HG03460 (cell line): ENCODE data around the gene AMD1.
"Not testable (repeated sequence)": the region's sequence is repeated elsewhere in the genome, so short reads cannot be mapped to it uniquely, and the experiment has no call there.

Experiments used
- ATAC-seq: cut with Tn5 transposase; IDR thresholded peaks from one replicate; pipeline ENCODE4 v1.9.1; 2021; ENCODE audit not compliant: unreplicated experiment

The AMD1 gene

GRCh38 chr6:110876806-110877564 is 2.4 kb downstream of the AMD1 start:
- ATAC-seq = no peak

GRCh38 chr6:110877569-110877968 is 3.0 kb downstream of the AMD1 start:
- ATAC-seq = no peak

- no peak for ATAC-seq
These were observed 4.4 kb downstream of the AMD1 start for GRCh38 chr6:110878751-110879522.

GRCh38 chr6:110880651-110881050 is 6.1 kb downstream of the AMD1 start:
- no peak for ATAC-seq

GRCh38 chr6:110881546-110882273 is 7.1 kb downstream of the AMD1 start:
- ATAC-seq = no peak

- ATAC-seq = no peak
These were observed 7.7 kb downstream of the AMD1 start for GRCh38 chr6:110882274-110882619.

GRCh38 chr6:110882824-110883554 is 8.4 kb downstream of the AMD1 start:
- ATAC-seq = no peak

GRCh38 chr6:110884321-110884720 is 9.7 kb downstream of the AMD1 start:
- ATAC-seq = no peak

GRCh38 chr6:110885526-110885925 is 10.9 kb downstream of the AMD1 start:
- no peak for ATAC-seq

GRCh38 chr6:110886555-110887167 is 12.1 kb downstream of the AMD1 start:
- ATAC-seq = no peak

- no peak for ATAC-seq
These were observed 15.7 kb downstream of the AMD1 start for GRCh38 chr6:110890288-110890687.

- ATAC-seq = no peak
These were observed 21.5 kb downstream of the AMD1 start for GRCh38 chr6:110895907-110896608.

- no peak for ATAC-seq
These were observed 22.8 kb downstream of the AMD1 start for GRCh38 chr6:110897433-110897832.

GRCh38 chr6:110898111-110898510 is 23.5 kb downstream of the AMD1 start:
- no peak for ATAC-seq

- ATAC-seq = no peak
These were observed 25.5 kb downstream of the AMD1 start for GRCh38 chr6:110900028-110900598.

- not testable (repeated sequence) for ATAC-seq
These were observed 27.0 kb downstream of the AMD1 start for GRCh38 chr6:110901601-110902000.

GRCh38 chr6:110902091-110902490 is 27.5 kb downstream of the AMD1 start:
- no peak for ATAC-seq

- ATAC-seq = not testable (repeated sequence)
These were observed 31.7 kb downstream of the AMD1 start for GRCh38 chr6:110906273-110906672.

GRCh38 chr6:110930781-110931180 is 56.2 kb downstream of the AMD1 start:
- no peak for ATAC-seq

GRCh38 chr6:110933912-110934311 is 59.3 kb downstream of the AMD1 start:
- ATAC-seq = no peak
